C4-2B (cell line): ENCODE data around the gene WNT9B.

Experiments
- H3K27ac ChIP-seq: fragments of 450-650 bp; 2 replicates; pipeline ENCODE4 v1.5.1; 2017
- ZFX ChIP-seq: fragments of 450-650 bp; IDR thresholded peaks from 2 replicates; pipeline ENCODE4 v1.6.1; 2017
- TF ChIP-seq, protein P1 (sequence below): fragments of 450-650 bp; conservative IDR thresholded peaks from 2 replicates; pipeline ENCODE4 v1.5.1; 2017; ENCODE audit warnings: mild to moderate bottlenecking

The WNT9B gene, protein sequence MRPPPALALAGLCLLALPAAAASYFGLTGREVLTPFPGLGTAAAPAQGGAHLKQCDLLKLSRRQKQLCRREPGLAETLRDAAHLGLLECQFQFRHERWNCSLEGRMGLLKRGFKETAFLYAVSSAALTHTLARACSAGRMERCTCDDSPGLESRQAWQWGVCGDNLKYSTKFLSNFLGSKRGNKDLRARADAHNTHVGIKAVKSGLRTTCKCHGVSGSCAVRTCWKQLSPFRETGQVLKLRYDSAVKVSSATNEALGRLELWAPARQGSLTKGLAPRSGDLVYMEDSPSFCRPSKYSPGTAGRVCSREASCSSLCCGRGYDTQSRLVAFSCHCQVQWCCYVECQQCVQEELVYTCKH

DNA sequence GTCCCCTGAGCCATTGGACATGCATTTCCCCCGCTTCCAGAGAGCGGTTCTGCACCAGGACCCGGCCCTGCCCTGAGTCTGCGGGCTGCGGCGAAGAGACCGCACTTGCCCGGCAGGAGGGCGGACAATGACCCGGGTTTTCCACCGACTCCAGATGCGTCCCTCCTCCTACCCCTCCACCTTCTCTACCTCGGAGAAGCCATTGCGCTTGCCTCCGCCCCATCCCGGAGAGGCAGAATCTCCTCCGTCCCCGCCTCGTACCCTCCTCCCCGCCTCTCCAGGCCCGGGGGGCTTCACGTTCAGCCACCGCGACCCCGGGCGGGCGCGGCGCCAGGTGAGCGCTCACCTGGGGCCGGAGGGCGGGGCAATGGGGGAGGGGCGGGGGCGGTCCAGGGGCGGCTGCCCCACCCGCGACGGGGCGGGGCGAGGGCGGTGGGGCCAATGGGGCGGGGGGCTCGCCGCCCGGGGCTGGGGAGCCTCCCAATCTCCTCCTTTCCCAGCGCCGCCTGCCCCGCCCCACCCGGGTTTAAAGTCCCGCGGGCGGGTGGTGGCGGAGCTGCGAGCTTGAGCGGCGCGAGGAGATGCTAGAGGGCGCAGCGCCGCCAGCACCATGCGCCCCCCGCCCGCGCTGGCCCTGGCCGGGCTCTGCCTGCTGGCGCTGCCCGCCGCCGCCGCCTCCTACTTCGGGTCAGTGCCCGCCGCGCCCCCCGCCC is at the start of gene WNT9B:
TSS of gene WNT9B (plus strand) at position 555 of the 713 bp plus-strand sequence. CDS start at position 611, 56 bp downstream.
- H3K27ac ChIP-seq, result no peak within 1 kb of the TSS
- TF ChIP-seq ZFX, result no peak
- TF ChIP-seq, protein P1, sequence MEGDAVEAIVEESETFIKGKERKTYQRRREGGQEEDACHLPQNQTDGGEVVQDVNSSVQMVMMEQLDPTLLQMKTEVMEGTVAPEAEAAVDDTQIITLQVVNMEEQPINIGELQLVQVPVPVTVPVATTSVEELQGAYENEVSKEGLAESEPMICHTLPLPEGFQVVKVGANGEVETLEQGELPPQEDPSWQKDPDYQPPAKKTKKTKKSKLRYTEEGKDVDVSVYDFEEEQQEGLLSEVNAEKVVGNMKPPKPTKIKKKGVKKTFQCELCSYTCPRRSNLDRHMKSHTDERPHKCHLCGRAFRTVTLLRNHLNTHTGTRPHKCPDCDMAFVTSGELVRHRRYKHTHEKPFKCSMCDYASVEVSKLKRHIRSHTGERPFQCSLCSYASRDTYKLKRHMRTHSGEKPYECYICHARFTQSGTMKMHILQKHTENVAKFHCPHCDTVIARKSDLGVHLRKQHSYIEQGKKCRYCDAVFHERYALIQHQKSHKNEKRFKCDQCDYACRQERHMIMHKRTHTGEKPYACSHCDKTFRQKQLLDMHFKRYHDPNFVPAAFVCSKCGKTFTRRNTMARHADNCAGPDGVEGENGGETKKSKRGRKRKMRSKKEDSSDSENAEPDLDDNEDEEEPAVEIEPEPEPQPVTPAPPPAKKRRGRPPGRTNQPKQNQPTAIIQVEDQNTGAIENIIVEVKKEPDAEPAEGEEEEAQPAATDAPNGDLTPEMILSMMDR, result no peak; the same call in 1 of the 2 replicates

DNA sequence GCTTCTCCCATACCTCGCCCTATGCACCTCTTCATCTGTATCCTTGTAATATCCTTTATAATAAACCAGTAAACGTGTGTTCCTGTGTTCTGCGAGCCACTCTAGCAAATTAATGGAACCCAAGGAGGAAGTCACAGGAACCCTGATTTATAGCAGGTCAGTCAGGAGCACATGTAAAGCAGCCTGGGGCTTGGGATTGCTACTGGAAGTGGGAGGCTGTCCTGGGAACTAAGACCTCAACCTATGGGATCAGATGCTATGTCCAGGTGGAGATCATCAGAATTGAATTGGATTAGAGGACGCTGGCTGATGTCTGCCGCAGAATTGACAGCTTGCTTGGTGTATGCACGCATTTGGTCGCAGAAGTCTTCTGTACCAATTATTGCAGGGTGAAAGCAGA is 48.6 kb upstream of the WNT9B start:
- TF ChIP-seq ZFX, result no peak
- TF ChIP-seq, protein P1, result no peak
- no peak overlapping the region for H3K27ac ChIP-seq

DNA sequence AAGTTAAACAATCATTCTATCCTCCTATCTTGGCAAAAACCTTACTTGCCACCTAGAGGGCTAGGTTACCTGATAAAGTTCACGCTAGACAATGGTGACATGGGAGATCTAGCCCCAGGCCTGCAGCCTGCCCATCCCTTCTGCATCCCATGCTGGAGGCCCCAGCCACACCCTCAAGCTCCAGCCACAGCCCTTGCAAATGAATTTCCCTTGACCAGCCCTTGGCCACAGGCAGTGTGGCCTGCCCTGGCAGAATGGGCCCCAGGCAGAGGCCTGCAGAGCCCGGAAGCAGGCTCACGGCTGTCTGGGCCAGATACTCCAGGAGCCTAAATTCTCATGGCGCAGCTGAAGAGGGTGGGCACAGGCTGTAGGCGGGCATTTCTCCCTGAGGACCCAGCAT is 47.8 kb upstream of the WNT9B start:
- H3K27ac ChIP-seq, result no peak overlapping the region
- TF ChIP-seq, protein P1, result no peak
- TF ChIP-seq ZFX, result no peak

DNA sequence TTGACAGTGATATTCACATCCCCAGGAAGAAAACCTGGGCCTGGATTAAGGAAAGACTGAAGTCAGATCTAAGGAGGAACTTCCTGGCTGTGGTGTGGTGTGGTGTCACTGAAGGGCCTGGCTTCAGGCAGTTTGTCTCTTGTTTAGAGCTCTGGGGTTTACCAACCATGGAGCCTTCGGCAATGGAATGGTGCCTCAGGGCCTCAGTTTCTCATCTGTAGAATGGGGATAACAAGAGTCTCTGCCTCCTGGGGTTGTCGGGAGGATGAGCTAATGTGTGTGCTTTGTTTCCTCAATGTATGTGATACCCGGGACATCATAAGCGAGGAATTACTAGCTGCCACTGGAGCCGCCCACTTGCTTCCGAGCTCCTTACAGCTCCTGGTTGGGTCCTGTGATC is 45.6 kb upstream of the WNT9B start:
- no peak overlapping the region for H3K27ac ChIP-seq
- no peak for TF ChIP-seq ZFX
- TF ChIP-seq, protein P1, result no peak

DNA sequence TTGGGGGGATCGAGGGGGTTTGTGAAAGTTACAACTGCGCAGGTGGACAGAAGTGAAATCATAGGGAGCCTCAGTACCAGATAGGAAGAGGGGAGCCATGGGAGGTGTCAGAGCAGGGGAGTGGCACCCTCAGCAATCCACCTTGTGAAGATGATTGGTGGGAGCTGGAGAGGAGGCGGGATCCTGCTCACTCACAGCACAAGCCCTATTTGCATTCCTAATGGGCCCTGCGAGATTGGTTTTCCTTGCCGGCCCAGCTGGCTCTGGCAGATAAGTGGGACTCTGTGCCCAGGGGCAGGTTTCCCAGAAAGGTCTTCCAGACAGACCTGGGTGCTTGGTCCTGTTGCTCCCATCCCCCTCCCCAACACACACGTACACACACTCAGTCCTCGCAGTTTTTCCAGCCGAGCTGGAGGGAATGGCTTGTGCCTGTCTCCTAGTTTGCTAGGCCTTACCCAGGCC is 42.2 kb upstream of the WNT9B start:
- no peak overlapping the region for H3K27ac ChIP-seq
- TF ChIP-seq ZFX, result no peak
- TF ChIP-seq, protein P1, result no peak

DNA sequence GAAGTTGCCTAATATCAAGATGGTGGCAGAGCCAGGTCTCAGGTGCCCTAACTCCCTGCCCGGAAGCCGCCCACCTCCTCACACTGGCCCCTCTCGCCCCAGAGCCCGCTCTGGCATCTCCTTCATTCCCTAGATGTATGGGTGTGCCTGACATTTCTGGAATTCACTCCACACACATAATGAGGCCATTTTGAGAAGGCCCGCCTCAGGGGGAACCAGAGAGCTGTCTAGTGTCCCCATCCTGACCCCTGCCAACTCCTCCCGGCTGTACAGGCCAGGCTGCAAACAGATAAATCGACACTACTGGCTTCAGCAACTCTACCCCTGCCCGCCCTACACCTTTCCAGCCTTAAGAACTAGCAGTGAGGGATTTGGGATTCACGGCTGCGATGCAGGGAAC is 40.5 kb upstream of the WNT9B start:
- H3K27ac ChIP-seq, result no peak overlapping the region
- TF ChIP-seq ZFX, result no peak
- TF ChIP-seq, protein P1, result no peak

DNA sequence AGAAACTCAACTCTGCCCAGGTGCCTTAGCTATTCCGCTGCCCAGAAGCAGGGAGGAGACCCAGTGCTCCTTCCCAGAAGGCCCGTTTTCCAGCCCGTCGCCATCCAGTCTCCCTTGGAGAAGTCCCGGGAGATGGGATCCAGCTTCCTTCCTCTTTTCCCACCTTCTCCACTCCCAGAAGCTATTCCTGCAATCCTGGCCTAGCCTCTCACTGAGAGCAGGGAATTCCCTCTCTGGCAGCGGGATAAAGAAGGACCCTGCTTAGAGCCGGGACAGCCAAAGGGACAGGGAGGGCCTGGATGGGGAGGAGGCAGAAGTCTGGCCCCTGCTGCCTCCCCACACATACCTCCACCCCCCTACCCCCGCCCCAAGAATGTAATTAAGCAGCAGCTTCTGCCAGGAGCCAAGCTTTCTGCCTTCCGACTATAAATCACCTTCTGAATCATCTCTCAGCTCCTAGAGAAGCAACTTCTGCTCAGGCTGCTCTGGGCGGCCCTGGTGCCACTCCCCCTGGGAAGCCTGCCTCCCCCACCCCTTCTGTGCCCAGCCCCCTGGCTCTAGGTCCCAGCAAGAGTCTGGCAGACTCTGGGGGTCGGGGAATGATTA is 39.3 kb upstream of the WNT9B start:
- H3K27ac ChIP-seq, result no peak overlapping the region
- TF ChIP-seq, protein P1, result no peak
- TF ChIP-seq ZFX, result no peak
